Left ventricle myocardium inferior (tissue), 1 donor: ENCODE data around the gene CRIP3. TPM values are rescaled to one million over a fixed set of nuclear protein-coding genes. Genes with fewer than 3 reads are reported as not detected.

ENCODE experiments used
- DNase-seq: peaks from one replicate; pipeline ENCODE4 v3.0.0-alpha.2; 2020
- H3K27ac ChIP-seq: fragments of 200-600 bp; replicated peaks from 2 replicates; pipeline ENCODE4 v1.8.0; 2021
- H3K27me3 ChIP-seq: fragments of 200-600 bp; 2 replicates; pipeline ENCODE4 v1.8.0; 2021; ENCODE audit warnings: low read depth
- H3K36me3 ChIP-seq: fragments of 200-600 bp; 2 replicates; pipeline ENCODE4 v1.8.0; 2021
- H3K4me1 ChIP-seq: fragments of 200-600 bp; 2 replicates; pipeline ENCODE4 v1.8.0; 2021
- H3K4me3 ChIP-seq: fragments of 200-600 bp; 2 replicates; pipeline ENCODE4 v1.8.0; 2021; ENCODE audit warnings: mild to moderate bottlenecking, moderate library complexity
- H3K9me3 ChIP-seq: fragments of 200-600 bp; replicated peaks from 2 replicates; pipeline ENCODE4 v1.8.0; 2021
- CTCF ChIP-seq: fragments of 200-600 bp; IDR thresholded peaks from 2 replicates; pipeline ENCODE4 v1.8.0; 2021; ENCODE audit warnings: antibody characterized with exemption, mild to moderate bottlenecking, borderline replicate concordance
- intact Hi-C: fragments of 100-400 bp; cut with micrococcal nuclease; formaldehyde crosslinking; loops from one replicate; pipeline ENCODE4 v1.11.0; 2022
- total RNA-seq: library from RNA; stranded (reverse); fragmentation: NEBNext Ultra II Directional; extraction: Animal tissue kit (Norgen Biotek cat#: 25700); gene quantifications from one replicate; pipeline ENCODE4 v1.2.1, GENCODE V29; 2021
- donor health status: DM: no; HTN: yes; CAD: no; lungs with severe emphysema.

Gene CRIP3
- total RNA-seq, 1 donor from 2014 or later, result 42.3 TPM

- Histone ChIP-seq H3K4me1 (peaks cover 35% of the 10 kb centered on the region), H3K9me3 (no peaks in the 10 kb centered on the region), H3K27me3 (peaks cover 39% of the 10 kb centered on the region), H3K36me3 (no peaks in the 10 kb centered on the region), H3K4me3 (peak overlapping the region; percentile 51), H3K27ac (peak overlapping the region; percentile 86)
- intact Hi-C loops, result loop anchor here (10.0 kb wide), 1 partner anchor 75 kb away; no protein-coding TSS in a partner anchor
- DNase-seq, result no peak
- no peak for TF ChIP-seq CTCF
Measured at GRCh38 chr6:43269273-43270007, 39.2 kb downstream of the CRIP3 start.

- DNase-seq, result no peak
- H3K4me1 ChIP-seq, result peaks cover 35% of the 10 kb centered on the region
- peaks cover 33% of the 10 kb centered on the region for H3K27me3 ChIP-seq
- H3K4me3 ChIP-seq, result peak overlapping the region; percentile 51
- peak overlapping the region; percentile 86 for H3K27ac ChIP-seq
- no peaks in the 10 kb centered on the region for H3K36me3 ChIP-seq
- intact Hi-C loops, result loop anchor here (10.0 kb wide), 1 partner anchor 76 kb away; no protein-coding TSS in a partner anchor
- H3K9me3 ChIP-seq, result no peaks in the 10 kb centered on the region
- TF ChIP-seq CTCF, result no peak
Measured at GRCh38 chr6:43268782-43269272, 39.8 kb downstream of the CRIP3 start.

- no peaks in the 10 kb centered on the region for H3K9me3 ChIP-seq
- no peak overlapping the region for H3K4me3 ChIP-seq
- no peak for TF ChIP-seq CTCF
- H3K27me3 ChIP-seq, result peaks cover 28% of the 10 kb centered on the region
- DNase-seq, result peak; percentile 45
- H3K4me1 ChIP-seq, result peaks cover 35% of the 10 kb centered on the region
- H3K27ac ChIP-seq, result peak overlapping the region; percentile 86
- intact Hi-C loops, result loop anchor here (10.0 kb wide), 1 partner anchor 76 kb away; no protein-coding TSS in a partner anchor
- no peaks in the 10 kb centered on the region for H3K36me3 ChIP-seq
Measured at GRCh38 chr6:43268355-43268700, 40.3 kb downstream of the CRIP3 start.

GRCh38 chr6:43267619-43268354 is 40.8 kb downstream of the CRIP3 start:
- intact Hi-C loops, result loop anchor here (10.0 kb wide), 1 partner anchor 77 kb away; no protein-coding TSS in a partner anchor
- peaks cover 22% of the 10 kb centered on the region for H3K27me3 ChIP-seq
- peak overlapping the region; percentile 86 for H3K27ac ChIP-seq
- H3K9me3 ChIP-seq, result no peaks in the 10 kb centered on the region
- no peak for DNase-seq
- H3K36me3 ChIP-seq, result no peaks in the 10 kb centered on the region
- H3K4me3 ChIP-seq, result no peak overlapping the region
- peaks cover 35% of the 10 kb centered on the region for H3K4me1 ChIP-seq
- TF ChIP-seq CTCF, result no peak

GRCh38 chr6:43265564-43265963 is 43.1 kb downstream of the CRIP3 start:
- DNase-seq, result no peak
- H3K27me3 ChIP-seq, result peaks cover 21% of the 10 kb centered on the region
- H3K27ac ChIP-seq, result no peak overlapping the region
- no peaks in the 10 kb centered on the region for H3K36me3 ChIP-seq
- H3K4me3 ChIP-seq, result no peak overlapping the region
- peaks cover 36% of the 10 kb centered on the region for H3K4me1 ChIP-seq
- no peak for TF ChIP-seq CTCF
- intact Hi-C loops, result loop anchor here (10.0 kb wide), 1 partner anchor 79 kb away; no protein-coding TSS in a partner anchor
- no peaks in the 10 kb centered on the region for H3K9me3 ChIP-seq
